Measurements from ENCODE around the gene ORAI3. TPM values are rescaled to one million over a fixed set of nuclear protein-coding genes. Genes with fewer than 3 reads are reported as not detected.

The ORAI3 gene
- total and polyA plus RNA-seq, 2 of the 13 experiments (the other 11 are each of a cell fraction or from before 2014, with no cell fraction given): 11.4 to 32.0 TPM

DNA sequence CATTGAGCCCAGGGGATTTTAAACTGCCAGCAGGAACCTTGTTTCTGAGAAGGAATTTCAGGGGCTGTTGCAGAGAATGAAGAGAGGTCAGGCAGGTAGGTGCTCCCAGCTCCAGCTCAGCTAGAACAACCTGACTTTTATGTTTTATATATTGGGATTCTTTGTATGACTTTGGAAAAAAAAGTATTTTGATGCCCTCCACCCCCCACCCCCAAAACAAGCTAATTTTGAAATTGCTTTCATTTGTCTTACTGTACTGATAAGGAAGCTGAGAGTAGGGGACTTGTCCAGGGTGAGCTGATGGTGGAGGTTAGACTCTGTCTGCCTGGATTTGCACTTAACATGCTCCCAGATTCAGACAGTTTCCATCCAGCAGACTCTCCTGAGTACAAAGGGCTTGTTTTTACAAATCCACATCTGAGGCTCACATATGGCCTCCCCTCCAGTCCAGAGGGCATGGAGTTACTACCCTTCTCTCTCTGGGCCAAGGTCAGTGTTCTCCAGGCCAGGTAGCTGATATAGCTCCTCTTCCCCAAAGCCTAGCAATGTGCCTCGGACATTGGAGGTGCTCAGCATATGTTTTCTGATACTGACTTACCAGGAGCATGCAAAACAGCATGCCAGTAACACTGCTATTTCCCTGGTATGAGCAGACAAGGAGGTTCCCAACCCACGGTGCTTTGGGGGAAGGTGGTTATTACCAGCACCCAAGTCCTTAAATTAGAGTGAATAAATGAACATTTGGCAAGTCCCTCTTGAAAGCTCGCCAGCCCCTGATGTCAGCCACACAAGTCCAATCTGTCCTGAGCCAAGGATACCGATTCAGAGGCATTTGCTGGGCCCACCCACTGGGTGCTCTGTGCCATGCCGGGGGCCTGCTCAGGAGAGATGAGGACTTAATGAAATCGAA, 50.2 kb downstream of the ORAI3 start (continued):
- TF ChIP-seq SOX13 (IDR thresholded peaks at IDR 0.05) (no peak), SOX13 (CRISPR knock-in tag; conservative IDR thresholded peaks at IDR 0.05 in 1 of 2, IDR thresholded peaks at IDR 0.05 in 1 of 2) (peak in 1 of 2 experiments; percentile 55; a peak in 1 of 4 replicates), ZSCAN31 (CRISPR knock-in tag; IDR thresholded peaks at IDR 0.05; ENCODE audit: low read depth) (peak; percentile 29; the same call in 1 of the 2 replicates), TBX2 (CRISPR knock-in tag; IDR thresholded peaks at IDR 0.05; ENCODE audit: borderline replicate concordance) (peak; percentile 77; the same call in 1 of the 2 replicates), SOX5 (CRISPR knock-in tag; IDR thresholded peaks at IDR 0.05; ENCODE audit: borderline replicate concordance) (peak; percentile 60), ZBED4 (CRISPR knock-in tag; IDR thresholded peaks at IDR 0.05; ENCODE audit: borderline replicate concordance) (0 out of 2 replicates have a peak, but pooled peaks have one; percentile 28), SRSF4 (IDR thresholded peaks at IDR 0.05; ENCODE audit: low read depth, low read length, poor library complexity, severe bottlenecking) (no peak), ZNF747 (CRISPR knock-in tag; IDR thresholded peaks at IDR 0.05; ENCODE audit: borderline replicate concordance) (peak; percentile 69; the same call in 1 of the 2 replicates), KDM1A (CRISPR knock-in tag; IDR thresholded peaks at IDR 0.05) (no peak), NCOA2 (CRISPR knock-in tag; IDR thresholded peaks at IDR 0.05) (peak; percentile 66), RXRA (CRISPR knock-in tag; IDR thresholded peaks at IDR 0.05) (peak; percentile 76; the same call in 1 of the 2 replicates), SAP130 (CRISPR knock-in tag; IDR thresholded peaks at IDR 0.05; ENCODE audit: low read depth) (peak; percentile 85), XRCC5 (optimal IDR thresholded peaks at IDR 0.05; ENCODE audit: low read length) (peak; percentile 56), ZNF558 (CRISPR knock-in tag; IDR thresholded peaks at IDR 0.05; ENCODE audit: borderline replicate concordance) (peak; percentile 87; the same call in 1 of the 2 replicates), ZNF292 (CRISPR knock-in tag; IDR thresholded peaks at IDR 0.05; ENCODE audit: borderline replicate concordance, low read depth) (peak; percentile 98), TSC22D2 (CRISPR knock-in tag; IDR thresholded peaks at IDR 0.05; ENCODE audit: borderline replicate concordance) (no peak), SMYD3 (CRISPR knock-in tag; IDR thresholded peaks at IDR 0.05) (peak; percentile 11; the same call in 1 of the 2 replicates), ZNF20 (CRISPR knock-in tag; IDR thresholded peaks at IDR 0.05) (no peak), TBP (CRISPR knock-in tag; IDR thresholded peaks at IDR 0.05) (no peak), ZSCAN12 (CRISPR knock-in tag; IDR thresholded peaks at IDR 0.05) (no peak), ZNF773 (CRISPR knock-in tag; IDR thresholded peaks at IDR 0.05; ENCODE audit: borderline replicate concordance) (no peak)
- TF ChIP-seq, protein P1, sequence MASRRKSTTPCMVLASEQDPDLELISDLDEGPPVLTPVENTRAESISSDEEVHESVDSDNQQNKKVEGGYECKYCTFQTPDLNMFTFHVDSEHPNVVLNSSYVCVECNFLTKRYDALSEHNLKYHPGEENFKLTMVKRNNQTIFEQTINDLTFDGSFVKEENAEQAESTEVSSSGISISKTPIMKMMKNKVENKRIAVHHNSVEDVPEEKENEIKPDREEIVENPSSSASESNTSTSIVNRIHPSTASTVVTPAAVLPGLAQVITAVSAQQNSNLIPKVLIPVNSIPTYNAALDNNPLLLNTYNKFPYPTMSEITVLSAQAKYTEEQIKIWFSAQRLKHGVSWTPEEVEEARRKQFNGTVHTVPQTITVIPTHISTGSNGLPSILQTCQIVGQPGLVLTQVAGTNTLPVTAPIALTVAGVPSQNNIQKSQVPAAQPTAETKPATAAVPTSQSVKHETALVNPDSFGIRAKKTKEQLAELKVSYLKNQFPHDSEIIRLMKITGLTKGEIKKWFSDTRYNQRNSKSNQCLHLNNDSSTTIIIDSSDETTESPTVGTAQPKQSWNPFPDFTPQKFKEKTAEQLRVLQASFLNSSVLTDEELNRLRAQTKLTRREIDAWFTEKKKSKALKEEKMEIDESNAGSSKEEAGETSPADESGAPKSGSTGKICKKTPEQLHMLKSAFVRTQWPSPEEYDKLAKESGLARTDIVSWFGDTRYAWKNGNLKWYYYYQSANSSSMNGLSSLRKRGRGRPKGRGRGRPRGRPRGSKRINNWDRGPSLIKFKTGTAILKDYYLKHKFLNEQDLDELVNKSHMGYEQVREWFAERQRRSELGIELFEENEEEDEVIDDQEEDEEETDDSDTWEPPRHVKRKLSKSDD (CRISPR knock-in tag; IDR thresholded peaks at IDR 0.05; ENCODE audit: low read depth): peak; percentile 64; the same call in 1 of the 2 replicates
- TF ChIP-seq, protein P2, sequence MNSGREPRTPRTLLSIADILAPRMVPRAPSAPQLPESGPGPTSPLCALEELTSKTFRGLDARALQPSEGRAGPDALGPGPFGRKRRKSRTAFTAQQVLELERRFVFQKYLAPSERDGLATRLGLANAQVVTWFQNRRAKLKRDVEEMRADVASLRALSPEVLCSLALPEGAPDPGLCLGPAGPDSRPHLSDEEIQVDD (CRISPR knock-in tag; IDR thresholded peaks at IDR 0.05; ENCODE audit: borderline replicate concordance): no peak
